PC-9 (cell line): Measurements from ENCODE around the gene AATF. TPM values are rescaled to one million over a fixed set of nuclear protein-coding genes. Genes with fewer than 3 reads are reported as not detected.

ENCODE experiments used
- BruUV-seq: library from RNA; stranded (reverse); fragments of 400-500 nt; replicated peaks from 2 replicates; lab custom pipeline; 2021; lab: Mats Ljungman, UMichigan
- CTCF ChIA-PET: fragments of 300-600 bp; sonication (Branson Sonifier 250); formaldehyde crosslinking; loops from one replicate; lab custom pipeline; 2022; ENCODE audit warnings: antibody characterized with exemption; lab: Charles Lee
- POLR2A ChIA-PET: fragments of 300-600 bp; sonication (Branson Sonifier 250); formaldehyde crosslinking; loops from one replicate; lab custom pipeline; 2022; ENCODE audit warnings: antibody characterized with exemption; ENCODE audit not compliant: unreplicated experiment; lab: Charles Lee
- DNase-seq, 2 experiments: peaks; one replicate each; pipeline versions ENCODE4 v3.0.0 to v3.0.0-alpha.2; 2015 to 2022; ENCODE audit warnings: mixed read lengths in 1 of 2
- H2AFZ ChIP-seq: fragments of 200-600 bp; sonication (generic); 2 replicates; pipeline ENCODE4 v1.8.1; 2017; ENCODE audit warnings: antibody characterized with exemption
- H3F3A ChIP-seq: fragments of 200-600 bp; sonication (generic); 2 replicates; pipeline ENCODE4 v1.8.1; 2017; ENCODE audit warnings: antibody characterized with exemption, mild to moderate bottlenecking, low read depth; ENCODE audit not compliant: insufficient read depth
- H3K27ac ChIP-seq: fragments of 200-600 bp; sonication (generic); 2 replicates; pipeline ENCODE4 v1.6.1; 2016; ENCODE audit warnings: mixed run types
- H3K27me3 ChIP-seq: fragments of 200-600 bp; sonication (generic); 2 replicates; pipeline ENCODE4 v1.6.1; 2016; ENCODE audit warnings: low read depth, mixed run types; ENCODE audit not compliant: insufficient read depth
- H3K36me3 ChIP-seq: fragments of 200-600 bp; sonication (generic); 2 replicates; pipeline ENCODE4 v1.6.1; 2016; ENCODE audit warnings: low read depth, mixed run types
- H3K4me1 ChIP-seq: fragments of 200-600 bp; sonication (generic); replicated peaks from 2 replicates; pipeline ENCODE4 v1.6.1; 2016; ENCODE audit warnings: mixed run types; ENCODE audit not compliant: insufficient read depth
- H3K4me2 ChIP-seq: fragments of 200-600 bp; sonication (generic); 2 replicates; pipeline ENCODE4 v1.6.1; 2017; ENCODE audit warnings: mixed run types
- H3K4me3 ChIP-seq: fragments of 200-600 bp; sonication (generic); 2 replicates; pipeline ENCODE4 v1.6.1; 2016; ENCODE audit warnings: mixed run types
- H3K79me2 ChIP-seq: fragments of 200-600 bp; sonication (generic); 2 replicates; pipeline ENCODE4 v1.6.1; 2017; ENCODE audit warnings: low read depth, mixed run types
- H3K9me2 ChIP-seq: fragments of 200-600 bp; sonication (generic); 2 replicates; pipeline ENCODE4 v1.8.1; 2017; ENCODE audit warnings: mild to moderate bottlenecking; ENCODE audit not compliant: insufficient read depth
- H3K9me3 ChIP-seq: fragments of 200-600 bp; sonication (generic); 2 replicates; pipeline ENCODE4 v1.8.1; 2016; ENCODE audit warnings: low read depth; ENCODE audit not compliant: insufficient read depth
- H4K20me1 ChIP-seq: fragments of 200-600 bp; sonication (generic); 2 replicates; pipeline ENCODE4 v1.8.1; 2017; ENCODE audit not compliant: insufficient read depth
- CTCF ChIP-seq: fragments of 200-600 bp; sonication (generic); conservative IDR thresholded peaks from 2 replicates; pipeline ENCODE4 v1.6.1; 2017; ENCODE audit warnings: mixed run types, antibody characterized with exemption, mild to moderate bottlenecking, moderate library complexity
- EZH2 ChIP-seq: fragments of 200-600 bp; sonication (generic); IDR thresholded peaks from 2 replicates; pipeline ENCODE4 v1.8.0; 2017; ENCODE audit warnings: antibody characterized with exemption, low read depth
- intact Hi-C: fragments of 100-400 bp; cut with micrococcal nuclease; formaldehyde crosslinking; loops from one replicate; pipeline ENCODE4 v1.10.0; 2022; ENCODE audit not compliant: unreplicated experiment
- total RNA-seq: library from RNA; stranded (reverse); gene quantifications from 2 replicates; pipeline ENCODE4 v1.2.3, GENCODE V29; 2021

The AATF gene
- total RNA-seq, 1 experiment from 2014 or later: 71.4 TPM

- Histone ChIP-seq H3K4me3 (no peak overlapping the region), H3K36me3 (peaks cover 24% of the 10 kb centered on the region), H3K79me2 (no peaks in the 10 kb centered on the region), H4K20me1 (peaks cover 24% of the 10 kb centered on the region), H3K4me2 (no peak overlapping the region), H3K27ac (no peak overlapping the region), H3F3A (0 out of 2 replicates have a peak, but pooled peaks cover 13% of the 10 kb centered on the region), H3K27me3 (no peaks in the 10 kb centered on the region), H3K9me3 (no peaks in the 10 kb centered on the region), H3K9me2 (no peaks in the 10 kb centered on the region), H3K4me1 (no peaks in the 10 kb centered on the region), H2AFZ (no peak overlapping the region)
- ChIA-PET CTCF (no interaction called here), POLR2A (no interaction called here)
- no TSS peak for BruUV-seq
- DNase-seq: no peak
- intact Hi-C loops: no loop called here
- TF ChIP-seq CTCF (no peak), EZH2 (no peak)
Observed at GRCh38 chr17:37097154-37097553, 148.4 kb downstream of the AATF start.

GRCh38 chr17:37098152-37098551 is 149.4 kb downstream of the AATF start:
- H4K20me1 ChIP-seq: peaks cover 19% of the 10 kb centered on the region; the same call in 1 of the 2 replicates
- H2AFZ ChIP-seq: no peak overlapping the region
- no peak overlapping the region for H3K4me3 ChIP-seq
- H3K79me2 ChIP-seq: no peaks in the 10 kb centered on the region
- no peak overlapping the region for H3K27ac ChIP-seq
- no peaks in the 10 kb centered on the region for H3K9me2 ChIP-seq
- peaks cover 20% of the 10 kb centered on the region for H3K36me3 ChIP-seq
- ChIA-PET CTCF (no interaction called here), POLR2A (no interaction called here)
- no peak for DNase-seq
- no TSS peak for BruUV-seq
- H3F3A ChIP-seq: peaks cover 16% of the 10 kb centered on the region; the same call in 1 of the 2 replicates
- H3K9me3 ChIP-seq: no peaks in the 10 kb centered on the region
- H3K4me2 ChIP-seq: no peak overlapping the region
- no peaks in the 10 kb centered on the region for H3K27me3 ChIP-seq
- no peaks in the 10 kb centered on the region for H3K4me1 ChIP-seq
- TF ChIP-seq EZH2: no peak
- intact Hi-C loops: no loop called here

GRCh38 chr17:37098910-37099664 is 150.3 kb downstream of the AATF start:
- BruUV-seq: no TSS peak
- no peak overlapping the region for H2AFZ ChIP-seq
- no peaks in the 10 kb centered on the region for H3K9me3 ChIP-seq
- H3K9me2 ChIP-seq: no peaks in the 10 kb centered on the region
- H3K79me2 ChIP-seq: no peaks in the 10 kb centered on the region
- H3K27ac ChIP-seq: no peak overlapping the region
- no peak overlapping the region for H3K4me2 ChIP-seq
- CTCF ChIA-PET: no interaction called here
- intact Hi-C loops: no loop called here
- H3K27me3 ChIP-seq: no peaks in the 10 kb centered on the region
- DNase-seq: peak in 1 of 2 experiments; percentile 43
- TF ChIP-seq CTCF (no peak), EZH2 (no peak)
- H3K4me3 ChIP-seq: no peak overlapping the region
- peaks cover 19% of the 10 kb centered on the region; the same call in 1 of the 2 replicates for H4K20me1 ChIP-seq
- POLR2A ChIA-PET: no interaction called here
- peaks cover 18% of the 10 kb centered on the region for H3K36me3 ChIP-seq
- H3F3A ChIP-seq: peaks cover 16% of the 10 kb centered on the region; the same call in 1 of the 2 replicates
- H3K4me1 ChIP-seq: no peaks in the 10 kb centered on the region
